Fibroblast of skin of right quadriceps (primary cell): ENCODE results near the gene NR2F6.
A peak's percentile ranks its signal among the peaks of the same experiment; 100 is the strongest.
"Not testable (repeated sequence)": the region's sequence is repeated elsewhere in the genome, so short reads cannot be mapped to it uniquely, and the experiment has no call there.

ENCODE experiments used
- DNase-seq: peaks from one replicate; pipeline ENCODE4 v3.0.0-alpha.2; 2013

The NR2F6 gene

GRCh38 chr19:17210296-17210695 lies 35.4 kb downstream of the NR2F6 start:
- no peak for DNase-seq

GRCh38 chr19:17209126-17210036 lies 36.3 kb downstream of the NR2F6 start:
- DNase-seq: peak; percentile 44

GRCh38 chr19:17206736-17207581 lies 38.8 kb downstream of the NR2F6 start:
- no peak for DNase-seq

GRCh38 chr19:17205237-17206140 lies 40.2 kb downstream of the NR2F6 start:
- no peak for DNase-seq

- DNase-seq: no peak
These were observed 43.0 kb downstream of the NR2F6 start for GRCh38 chr19:17202713-17203112.

- no peak for DNase-seq
These were observed 43.5 kb downstream of the NR2F6 start for GRCh38 chr19:17202249-17202648.

- no peak for DNase-seq
These were observed 45.2 kb downstream of the NR2F6 start for GRCh38 chr19:17200408-17201079.

- DNase-seq: no peak
These were observed 48.1 kb downstream of the NR2F6 start for GRCh38 chr19:17197666-17198065.

GRCh38 chr19:17196610-17197009 lies 49.1 kb downstream of the NR2F6 start:
- DNase-seq: no peak

- DNase-seq: no peak
These were observed 50.6 kb downstream of the NR2F6 start for GRCh38 chr19:17195106-17195505.

- DNase-seq: no peak
These were observed 51.1 kb downstream of the NR2F6 start for GRCh38 chr19:17194608-17195007.

- no peak for DNase-seq
These were observed 53.0 kb downstream of the NR2F6 start for GRCh38 chr19:17192751-17193150.

- not testable (repeated sequence) for DNase-seq
These were observed 54.0 kb downstream of the NR2F6 start for GRCh38 chr19:17191736-17192135.

- no peak for DNase-seq
These were observed 60.1 kb downstream of the NR2F6 start for GRCh38 chr19:17185590-17185989.

GRCh38 chr19:17184371-17184841 lies 61.3 kb downstream of the NR2F6 start:
- no peak for DNase-seq

- DNase-seq: peak; percentile 52
These were observed 61.8 kb downstream of the NR2F6 start for GRCh38 chr19:17183858-17184321.

- DNase-seq: no peak
These were observed 62.4 kb downstream of the NR2F6 start for GRCh38 chr19:17183271-17183761.
